GM23248 (cell line): ENCODE data around the gene LRSAM1. TPM values are rescaled to one million over a fixed set of nuclear protein-coding genes. Genes with fewer than 3 reads are reported as not detected.

Source experiments
- DNase-seq: peaks from one replicate; pipeline ENCODE4 v3.0.0-alpha.2; 2015
- H2AFZ ChIP-seq: fragments of 200-600 bp; sonication (generic); 2 replicates; pipeline ENCODE4 v1.6.1; 2016; ENCODE audit warnings: antibody characterized with exemption
- H3F3A ChIP-seq: fragments of 200-600 bp; sonication (generic); 2 replicates; pipeline ENCODE4 v1.6.1; 2016; ENCODE audit warnings: mild to moderate bottlenecking, antibody characterized with exemption, mixed run types; ENCODE audit not compliant: insufficient read depth
- H3K27ac ChIP-seq: fragments of 200-600 bp; sonication (generic); 2 replicates; pipeline ENCODE4 v1.5.1; 2016; ENCODE audit warnings: mild to moderate bottlenecking
- H3K27me3 ChIP-seq: fragments of 200-600 bp; sonication (generic); replicated peaks from 2 replicates; pipeline ENCODE4 v1.6.1; 2016; ENCODE audit warnings: mild to moderate bottlenecking; ENCODE audit not compliant: insufficient read depth
- H3K36me3 ChIP-seq: fragments of 200-600 bp; sonication (generic); 2 replicates; pipeline ENCODE4 v1.6.1; 2016; ENCODE audit warnings: low read depth, mild to moderate bottlenecking
- H3K4me1 ChIP-seq: fragments of 200-600 bp; sonication (generic); 2 replicates; pipeline ENCODE4 v1.6.1; 2016; ENCODE audit warnings: mild to moderate bottlenecking; ENCODE audit not compliant: insufficient read depth
- H3K4me2 ChIP-seq: fragments of 200-600 bp; sonication (generic); one replicate; pipeline ENCODE4 v1.6.1; 2016; ENCODE audit warnings: mild to moderate bottlenecking; ENCODE audit not compliant: unreplicated experiment
- H3K4me3 ChIP-seq: fragments of 200-600 bp; sonication (generic); 2 replicates; pipeline ENCODE4 v1.5.1; 2016; ENCODE audit warnings: mild to moderate bottlenecking
- H3K79me2 ChIP-seq: fragments of 200-600 bp; sonication (generic); 2 replicates; pipeline ENCODE4 v1.6.1; 2016; ENCODE audit warnings: mild to moderate bottlenecking; ENCODE audit not compliant: insufficient read depth
- H3K9ac ChIP-seq: fragments of 200-600 bp; sonication (generic); 2 replicates; pipeline ENCODE4 v1.6.1; 2016; ENCODE audit warnings: mild to moderate bottlenecking
- H3K9me2 ChIP-seq: fragments of 200-600 bp; sonication (generic); 2 replicates; pipeline ENCODE4 v1.6.1; 2016; ENCODE audit warnings: mixed run types, mild to moderate bottlenecking, moderate library complexity; ENCODE audit not compliant: insufficient read depth
- H3K9me3 ChIP-seq: fragments of 200-600 bp; sonication (generic); one replicate; pipeline ENCODE4 v1.6.1; 2017; ENCODE audit warnings: low read depth
- H4K20me1 ChIP-seq: fragments of 200-600 bp; sonication (generic); 2 replicates; pipeline ENCODE4 v1.6.0; 2016; ENCODE audit not compliant: insufficient read depth
- EZH2 ChIP-seq: fragments of 200-600 bp; sonication (generic); IDR thresholded peaks from 2 replicates; pipeline ENCODE4 v1.6.1; 2018; ENCODE audit warnings: antibody characterized with exemption, mild to moderate bottlenecking; ENCODE audit not compliant: insufficient read depth, poor library complexity, severe bottlenecking
- EZH2phosphoT487 ChIP-seq: fragments of 200-600 bp; sonication (generic); IDR thresholded peaks from 2 replicates; pipeline ENCODE4 v1.6.1; 2018; ENCODE audit warnings: antibody characterized with exemption, moderate library complexity, mild to moderate bottlenecking, low read depth; ENCODE audit not compliant: insufficient read depth
- WGBS, 2 experiments: methylation state at CpG; one replicate each; pipeline ENCODE4 v1.1.6; 2015 to 2017; ENCODE audit warnings: low lambda C conversion rate in 2 of 2, low coverage in 1 of 2; ENCODE audit errors: missing lambda C conversion rate in 2 of 2; 5-methylcytosine and 5-hydroxymethylcytosine counted together
- in situ Hi-C: fragments of 300-500 bp; cut with MboI; formaldehyde crosslinking; loops from 2 replicates; pipeline ENCODE4 v1.15.0; 2020
- polyA plus RNA-seq: library from polyadenylated mRNA; unstranded; fragments of >200 nt; fragmentation: Nextera tagmentation; extraction: Ambion mirVana; gene quantifications from 2 replicates; pipeline ENCODE4 v1.2.1, GENCODE V29; 2016
- total RNA-seq: library from RNA; depleted of rRNA; stranded (reverse); fragments of >200 nt; shearing (Covaris generic); gene quantifications from 2 replicates; pipeline ENCODE4 v1.2.3, GENCODE V29; 2014

The LRSAM1 gene
- total and polyA plus RNA-seq, 2 experiments from 2014 or later: 14.9 to 15.5 TPM

DNA sequence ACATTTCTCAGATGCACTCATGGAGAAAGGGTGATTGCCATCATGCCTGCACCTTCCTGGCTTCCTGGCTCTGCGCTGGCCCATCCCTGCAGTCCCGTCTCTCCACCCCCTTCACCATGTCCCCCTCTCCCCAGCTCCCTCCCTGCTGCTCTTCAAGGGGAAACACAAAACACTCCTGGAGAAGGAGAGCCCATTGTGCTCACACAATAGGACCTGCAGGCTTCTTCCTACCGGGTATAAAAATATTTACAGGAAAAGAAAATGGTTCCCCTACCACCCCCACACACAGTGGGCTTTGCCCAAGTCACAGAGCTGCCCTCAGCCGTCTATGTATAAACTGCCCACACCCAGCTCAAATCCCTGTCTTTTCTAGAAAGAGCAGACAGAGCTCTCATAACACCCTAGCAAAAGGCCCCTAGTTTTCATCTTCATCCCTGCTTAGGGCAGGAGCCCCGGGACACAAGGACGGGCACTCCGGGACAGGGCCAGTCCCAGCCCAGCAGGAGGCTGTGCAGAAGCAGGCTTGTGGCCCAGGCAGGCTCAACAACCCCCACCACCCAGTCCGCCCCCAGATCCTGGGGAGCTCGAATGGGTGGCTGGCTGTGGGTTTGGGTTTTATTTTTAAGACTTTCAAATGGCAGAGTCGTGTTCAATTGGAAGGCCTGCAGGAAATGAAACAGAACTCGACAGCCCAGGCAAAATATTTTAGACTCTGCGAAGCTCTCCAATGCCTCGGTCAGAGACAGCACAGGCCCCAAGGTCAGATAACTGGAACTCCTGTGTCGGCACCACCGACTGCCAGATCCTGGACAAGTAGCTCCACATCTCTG lies 77.3 kb downstream of the LRSAM1 start:
- in situ Hi-C loops: no loop called here
- H3K4me2 ChIP-seq: no peak overlapping the region
- 80 to 84% methylated on average over 13 to 15 of the region's 15 CpGs for WGBS, 2 experiments
- no peak overlapping the region; the same call in 1 of the 2 replicates for H3K9ac ChIP-seq
- H4K20me1 ChIP-seq: no peaks in the 10 kb centered on the region
- peaks cover 53% of the 10 kb centered on the region for H3K36me3 ChIP-seq
- H3K79me2 ChIP-seq: peaks cover 100% of the 10 kb centered on the region
- H3F3A ChIP-seq: peaks cover 47% of the 10 kb centered on the region
- H3K4me1 ChIP-seq: 0 out of 2 replicates have a peak, but pooled peaks cover 6% of the 10 kb centered on the region
- H3K27me3 ChIP-seq: no peaks in the 10 kb centered on the region
- H3K27ac ChIP-seq: no peak overlapping the region; the same call in 1 of the 2 replicates
- no peak for DNase-seq
- H3K9me2 ChIP-seq: no peaks in the 10 kb centered on the region
- no peak for TF ChIP-seq EZH2phosphoT487
- no peak for TF ChIP-seq EZH2
- H3K9me3 ChIP-seq: no peaks in the 10 kb centered on the region
- H3K4me3 ChIP-seq: no peak overlapping the region
- H2AFZ ChIP-seq: no peak overlapping the region

DNA sequence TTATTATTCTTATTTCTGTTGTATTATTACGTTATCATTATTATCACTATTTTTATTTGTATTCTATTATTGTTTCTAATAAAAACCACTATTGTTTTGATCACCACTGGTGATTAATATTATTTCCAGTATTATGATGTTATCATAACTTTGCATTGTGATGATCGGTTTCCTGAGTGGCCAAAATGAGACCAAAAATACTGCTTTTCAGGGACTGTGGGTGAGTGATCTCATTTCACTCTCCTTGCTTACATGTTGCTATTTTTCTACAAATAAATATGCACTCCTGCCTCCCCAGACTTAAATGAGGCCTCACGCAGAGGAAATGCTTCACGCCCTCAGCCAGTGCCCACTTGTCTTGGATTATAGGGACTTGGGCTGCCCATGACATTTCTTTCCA lies 78.4 kb downstream of the LRSAM1 start:
- no peaks in the 10 kb centered on the region for H4K20me1 ChIP-seq
- no peak overlapping the region for H3K27ac ChIP-seq
- 85 to 93% methylated on average over 4 of the region's 4 CpGs for whole genome bisulfite sequencing, 2 experiments
- H3K9ac ChIP-seq: no peak overlapping the region
- H3K4me2 ChIP-seq: no peak overlapping the region
- H3K9me3 ChIP-seq: no peaks in the 10 kb centered on the region
- H3K79me2 ChIP-seq: peaks cover 100% of the 10 kb centered on the region
- H3K4me1 ChIP-seq: no peaks in the 10 kb centered on the region
- peaks cover 43% of the 10 kb centered on the region for H3K36me3 ChIP-seq
- no peaks in the 10 kb centered on the region for H3K9me2 ChIP-seq
- H2AFZ ChIP-seq: no peak overlapping the region
- no peak for DNase-seq
- peaks cover 43% of the 10 kb centered on the region for H3F3A ChIP-seq
- H3K4me3 ChIP-seq: no peak overlapping the region
- in situ Hi-C loops: no loop called here
- H3K27me3 ChIP-seq: no peaks in the 10 kb centered on the region
- TF ChIP-seq EZH2 (no peak), EZH2phosphoT487 (no peak)

DNA sequence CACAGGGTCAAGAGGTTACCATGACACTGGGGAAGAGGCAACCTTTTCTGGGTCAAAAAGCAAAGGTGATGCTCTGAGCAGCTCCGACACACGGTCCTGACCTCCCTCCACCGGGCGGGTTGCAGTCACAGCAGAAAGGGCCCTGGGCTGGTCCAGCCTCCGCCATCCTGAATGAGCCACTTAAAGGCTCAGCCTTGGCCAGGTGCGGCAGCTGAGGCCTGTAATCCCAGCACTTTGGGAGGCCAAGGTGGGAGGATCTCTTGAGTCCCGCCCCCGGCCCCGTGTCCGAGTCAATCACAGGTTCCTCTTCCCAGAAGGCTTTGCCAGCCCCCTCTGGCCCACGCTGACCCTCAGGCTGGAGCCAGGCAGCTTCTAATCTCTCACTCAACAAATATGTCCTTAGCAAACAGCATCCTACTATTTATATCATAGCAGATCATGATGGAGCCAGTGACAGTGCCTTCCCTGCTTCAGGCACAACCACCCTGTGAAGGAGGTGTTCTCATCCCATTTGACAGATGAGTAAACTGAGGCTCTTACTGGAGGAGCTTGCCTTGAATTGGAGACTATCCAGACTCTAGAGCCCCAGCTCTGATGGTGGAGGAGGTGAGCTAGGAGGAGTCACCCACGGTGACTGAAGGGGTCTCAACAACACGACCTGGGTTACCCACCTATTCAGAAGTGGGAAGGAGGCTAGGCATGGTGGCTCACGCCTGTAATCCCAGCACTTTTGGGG lies 79.1 kb downstream of the LRSAM1 start:
- Histone ChIP-seq H3K9me3 (no peaks in the 10 kb centered on the region), H3K36me3 (peaks cover 37% of the 10 kb centered on the region), H4K20me1 (no peaks in the 10 kb centered on the region), H3K79me2 (peaks cover 100% of the 10 kb centered on the region), H3K4me3 (no peak overlapping the region), H3K27ac (0 out of 2 replicates have a peak overlapping the region, but pooled peaks have one; percentile 0), H3K4me2 (no peak overlapping the region), H3K9me2 (no peaks in the 10 kb centered on the region), H3K4me1 (no peaks in the 10 kb centered on the region), H3F3A (peaks cover 38% of the 10 kb centered on the region), H3K9ac (no peak overlapping the region), H3K27me3 (no peaks in the 10 kb centered on the region), H2AFZ (no peak overlapping the region)
- no peak for DNase-seq
- TF ChIP-seq EZH2 (no peak), EZH2phosphoT487 (no peak)
- 89 to 94% methylated on average over 9 to 14 of the region's 14 CpGs for WGBS, 2 experiments
- in situ Hi-C loops: no loop called here

- Histone ChIP-seq H3K4me2 (no peak overlapping the region), H4K20me1 (no peaks in the 10 kb centered on the region), H3K9me2 (no peaks in the 10 kb centered on the region), H3K4me1 (peaks cover 12% of the 10 kb centered on the region), H3F3A (peaks cover 43% of the 10 kb centered on the region), H3K79me2 (peaks cover 100% of the 10 kb centered on the region), H3K27me3 (no peaks in the 10 kb centered on the region), H2AFZ (no peak overlapping the region), H3K36me3 (peaks cover 25% of the 10 kb centered on the region), H3K4me3 (no peak overlapping the region), H3K9me3 (no peaks in the 10 kb centered on the region), H3K9ac (no peak overlapping the region), H3K27ac (no peak overlapping the region)
- WGBS, 2 experiments: 80 to 85% methylated on average over 13 of the region's 13 CpGs
- TF ChIP-seq EZH2phosphoT487 (no peak), EZH2 (no peak)
- in situ Hi-C loops: no loop called here
- DNase-seq: no peak
Measured at GRCh38 chr9:127531676-127532075, 80.4 kb downstream of the LRSAM1 start.
